EH (cell line): ENCODE data around the gene ZNF527.
A peak's percentile ranks its signal among the peaks of the same experiment; 100 is the strongest.
"Not testable (repeated sequence)": the region's sequence is repeated elsewhere in the genome, so short reads cannot be mapped to it uniquely, and the experiment has no call there.

ENCODE experiments used
- DNase-seq: peaks from one replicate; pipeline ENCODE4 v3.0.0-alpha.2; 2015; ENCODE audit warnings: low read depth

ZNF527 gene

DNA sequence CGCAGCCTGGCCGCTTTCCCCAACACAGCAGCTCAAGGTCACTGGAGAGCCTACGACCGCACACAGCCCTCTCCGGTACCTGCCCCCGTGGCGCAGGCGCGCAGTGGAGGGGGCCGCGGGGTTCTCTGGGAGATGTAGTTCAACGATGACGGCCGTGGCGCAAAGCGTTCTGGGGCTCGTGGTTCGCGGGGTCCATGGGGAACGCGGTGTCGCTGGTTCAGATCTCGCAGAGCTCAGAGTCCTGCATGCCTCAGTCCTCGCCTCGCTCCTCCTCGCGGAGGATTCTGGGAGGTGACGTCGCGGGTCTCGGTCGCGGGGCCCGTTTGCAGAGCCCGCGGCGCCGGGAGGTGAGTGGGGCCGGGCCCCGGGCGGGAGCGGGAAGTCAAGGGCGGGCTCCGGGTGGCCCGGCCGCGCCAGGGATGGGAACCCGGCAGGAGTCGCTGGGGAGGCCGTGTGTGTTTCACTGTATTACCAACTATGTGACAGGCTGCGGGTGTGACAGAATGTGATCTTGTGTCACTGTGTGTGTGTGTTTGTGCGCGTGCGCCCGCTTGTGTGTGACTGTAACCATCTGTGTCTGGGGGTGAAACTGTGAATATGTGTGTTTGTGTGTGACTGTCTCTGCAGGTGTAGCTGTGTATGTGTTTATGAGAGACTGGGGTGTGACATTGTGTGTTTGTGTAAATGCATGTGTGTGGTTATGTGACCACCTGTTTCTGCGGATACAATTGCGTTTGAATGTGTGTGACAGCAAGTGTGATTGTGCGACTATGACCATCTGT, at the start of gene ZNF527:
ZNF527 (plus strand) TSS at position 220 of the 782 bp plus-strand sequence. CDS start 3,100 bp downstream, outside the sequence.
- peak; percentile 96 for DNase-seq

- DNase-seq = peak; percentile 4
Observed at GRCh38 chr19:37329686-37330085, 41.2 kb upstream of the ZNF527 start.

DNA sequence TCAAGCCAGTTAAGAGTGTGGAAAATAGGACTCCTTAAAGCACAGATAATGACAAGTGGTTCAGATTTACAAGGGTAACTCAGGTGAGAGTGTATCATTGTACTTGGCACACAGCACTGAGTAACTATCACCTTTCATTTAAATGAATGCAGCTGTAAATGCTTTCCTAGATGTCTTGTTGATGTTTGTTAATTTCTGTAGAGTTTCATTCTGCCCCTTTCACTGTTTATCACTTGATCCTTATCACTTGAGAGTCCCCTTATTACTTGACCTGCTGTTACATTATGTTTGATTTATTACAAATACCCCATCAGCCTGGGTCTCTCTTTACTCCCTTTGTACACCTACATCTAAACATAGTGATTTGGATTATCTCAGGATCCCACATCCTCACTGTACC, 38.1 kb upstream of the ZNF527 start:
- DNase-seq = no peak

DNA sequence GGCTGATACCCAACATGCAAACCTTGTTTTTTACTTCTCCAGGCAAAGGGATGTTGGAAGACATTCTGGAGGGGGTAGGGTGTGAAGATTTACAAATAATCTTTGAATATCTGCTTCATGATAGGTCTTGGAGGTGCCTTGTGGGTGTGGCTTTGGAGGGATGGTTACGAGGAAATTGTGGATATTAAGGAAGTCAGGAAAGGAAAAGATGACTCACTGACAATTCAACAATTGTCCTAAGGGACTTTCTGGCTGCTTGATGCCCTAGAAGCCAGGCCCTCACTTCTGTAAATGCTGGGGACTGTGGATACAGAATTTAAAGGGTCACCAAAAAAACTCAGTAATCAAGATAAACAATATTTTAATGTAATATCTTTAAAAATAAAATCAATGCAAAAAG, 37.4 kb upstream of the ZNF527 start:
- peak; percentile 25 for DNase-seq

DNA sequence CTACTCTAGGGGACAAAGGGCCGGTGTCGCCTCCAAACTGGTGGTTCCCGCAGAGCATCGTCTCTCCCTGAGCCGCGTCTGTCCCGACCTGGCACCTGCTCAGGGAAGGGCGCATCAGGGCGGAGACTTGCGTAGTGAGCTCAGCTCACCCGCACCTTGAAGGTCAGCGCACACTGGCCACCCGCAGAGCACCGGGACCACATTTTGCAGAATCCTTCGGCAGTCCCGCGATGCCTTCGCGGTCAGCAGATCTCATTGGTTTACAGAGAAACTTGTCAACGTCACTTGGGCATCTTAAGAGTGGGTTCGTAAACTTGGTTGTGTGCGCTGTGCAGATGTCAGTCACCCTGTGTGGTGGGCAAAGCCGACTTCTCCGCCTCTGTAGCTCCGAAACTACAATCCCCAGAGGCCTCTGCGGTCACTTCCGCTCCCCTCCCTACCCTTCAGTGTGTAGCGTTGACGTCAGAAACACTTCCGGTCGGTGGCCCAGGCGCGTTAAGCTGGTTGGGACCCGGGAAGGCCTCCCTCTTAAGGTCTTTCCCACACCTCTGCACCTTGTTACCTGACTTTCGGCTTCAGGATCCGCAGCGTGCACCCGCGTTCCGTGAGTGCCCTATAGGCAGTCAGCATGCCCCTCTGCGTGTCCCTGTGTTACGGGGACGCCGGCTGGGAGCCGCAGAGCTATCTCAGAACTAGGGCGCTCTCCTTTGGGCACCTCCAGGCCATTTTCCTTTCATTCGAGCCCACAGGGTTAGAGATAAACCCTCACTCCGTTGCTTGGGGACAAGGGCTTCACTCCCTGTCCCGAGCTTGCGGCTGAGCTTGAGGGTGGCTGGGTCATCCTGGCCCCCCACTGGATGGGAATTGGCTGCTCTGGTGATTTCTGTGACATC, 36.5 kb upstream of the ZNF527 start:
- DNase-seq = peak; percentile 90

GRCh38 chr19:37342753-37343152, 28.1 kb upstream of the ZNF527 start:
- DNase-seq = peak; percentile 9

DNA sequence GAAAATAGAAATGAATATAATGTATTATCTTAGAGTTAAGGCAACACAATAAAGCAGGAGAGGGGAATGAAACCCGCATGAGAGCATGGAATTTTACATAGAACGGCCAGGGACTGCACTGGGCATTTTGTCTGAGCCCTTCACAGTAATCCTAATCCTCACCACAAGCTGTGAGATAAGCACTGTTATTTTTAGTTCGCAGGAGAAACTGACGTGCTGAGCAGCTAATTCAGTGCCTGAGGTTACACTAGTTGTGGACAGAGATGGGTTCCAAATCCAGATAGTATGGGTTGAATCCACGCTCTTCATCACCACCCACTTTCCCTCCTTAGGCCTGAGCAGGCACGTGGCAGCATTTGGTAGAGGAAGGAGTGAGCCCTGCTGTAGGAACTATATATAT, 24.8 kb upstream of the ZNF527 start:
- no peak for DNase-seq

DNA sequence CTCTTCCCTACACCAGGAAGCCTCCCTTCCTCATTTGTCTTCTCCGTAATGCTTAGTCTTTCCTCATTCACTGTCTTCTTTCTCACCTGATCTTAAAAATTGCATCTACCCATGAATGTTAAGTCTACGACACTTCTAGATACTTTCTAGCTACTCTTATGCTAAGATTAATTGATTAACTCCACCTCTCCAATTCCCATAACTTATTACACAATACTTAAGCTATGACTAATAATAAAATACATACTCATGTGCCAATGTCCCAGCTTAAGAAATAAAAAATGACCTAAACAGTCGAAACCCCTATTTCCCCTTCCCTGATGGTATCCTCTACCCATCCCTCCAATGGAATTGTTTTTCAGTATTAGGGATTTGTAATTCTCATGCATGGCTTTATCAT, 22.8 kb upstream of the ZNF527 start:
- DNase-seq = no peak

GRCh38 chr19:37353968-37354367, 16.9 kb upstream of the ZNF527 start:
- DNase-seq = no peak

GRCh38 chr19:37355901-37356300, 15.0 kb upstream of the ZNF527 start:
- DNase-seq = no peak

- DNase-seq = peak; percentile 26
Observed at GRCh38 chr19:37361994-37362393, 8.9 kb upstream of the ZNF527 start.

- DNase-seq = no peak
Observed at GRCh38 chr19:37362733-37363132, 8.2 kb upstream of the ZNF527 start.

GRCh38 chr19:37370386-37370879, 466 bp upstream of the ZNF527 start:
- DNase-seq = not testable (repeated sequence)

GRCh38 chr19:37389234-37389633, 18.3 kb downstream of the ZNF527 start:
- DNase-seq = no peak

- not testable (repeated sequence) for DNase-seq
Observed at GRCh38 chr19:37391399-37391798, 20.5 kb downstream of the ZNF527 start.

- DNase-seq = no peak
Observed at GRCh38 chr19:37401078-37401477, 30.2 kb downstream of the ZNF527 start.

GRCh38 chr19:37403403-37403802, 32.5 kb downstream of the ZNF527 start:
- DNase-seq = no peak

GRCh38 chr19:37406140-37406846, 35.4 kb downstream of the ZNF527 start:
- DNase-seq = not testable (repeated sequence)

DNA sequence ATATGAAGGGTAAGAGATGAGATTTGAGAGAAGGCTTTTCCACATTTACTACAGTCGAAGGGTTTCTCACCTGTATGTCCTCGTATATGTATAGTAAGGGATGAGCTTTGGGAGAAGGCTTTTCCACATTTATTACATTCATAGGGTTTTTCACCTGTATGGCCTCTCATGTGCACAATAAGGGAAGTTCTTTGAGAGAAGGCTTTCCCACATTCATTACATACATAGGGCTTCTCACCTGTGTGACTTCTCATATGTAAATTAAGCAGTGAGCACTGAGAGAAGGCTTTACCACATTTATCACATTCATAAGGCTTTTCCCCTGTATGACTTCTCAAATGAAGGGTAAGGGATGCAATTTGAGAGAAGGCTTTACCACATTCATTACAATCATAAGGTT, 41.8 kb downstream of the ZNF527 start:
- no peak for DNase-seq

- no peak for DNase-seq
Observed at GRCh38 chr19:37413313-37414084, 42.6 kb downstream of the ZNF527 start.
